Posterior vena cava (tissue), 2 donors: ENCODE data around the gene RFLNA. TPM values are rescaled to one million over a fixed set of nuclear protein-coding genes. Genes with fewer than 3 reads are reported as not detected.

Source experiments
- microRNA-seq, 2 donors: library from miRNA; unstranded; fragments of <30 nt; microRNA quantifications; one replicate each; pipeline ENCODE4 v1.2.0, GENCODE V29; 2020 to 2021; ENCODE audit warnings: borderline microRNAs expressed in 2 of 2
- total RNA-seq, 2 donors: library from RNA; stranded (reverse); fragmentation: NEBNext Ultra II Directional; extraction: Animal tissue kit (Norgen Biotek cat#: 25700); gene quantifications; one replicate each; pipeline ENCODE4 v1.2.1, GENCODE V29; 2021
- donor health status: DM: yes; HTN: yes; CAD: no.
- donor health status: DM: yes; HTN: yes; CAD: no.

Gene RFLNA
- total RNA-seq, 2 donors from 2014 or later, result 0.97 to 1.2 TPM

Small RNA genes lying within 50 kb of the gene (microRNA-seq; reads per million reads assigned to microRNA genes)
- 0.65 to 0.78 reads per million in 2 donors for gene MIR6880
